ENCODE measurements around the gene KIF3C.
"Not testable (repeated sequence)": the region's sequence is repeated elsewhere in the genome, so short reads cannot be mapped to it uniquely, and the experiment has no call there.

Gene KIF3C

GRCh38 chr2:25912851-25913695 lies 69.2 kb downstream of the KIF3C start:
- no peak for TF ChIP-seq ZNF274 (IDR thresholded peaks at IDR 0.05; ENCODE audit: low read depth, low read length)
- no peak for TF ChIP-seq SUZ12 (IDR thresholded peaks at IDR 0.05; ENCODE audit: extremely low read depth, insufficient read depth, insufficient read length)
- TF ChIP-seq YY1 (IDR thresholded peaks at IDR 0.05; ENCODE audit: insufficient read depth, insufficient read length), result no peak
- peak; percentile 58 for DNase-seq (ENCODE audit: low read depth, low spot score)
- Histone ChIP-seq H3K4me3 (ENCODE audit: insufficient read length, low read depth) (no peak overlapping the region), H3K9ac (ENCODE audit: insufficient read length, low read depth) (no peak overlapping the region), H3K27me3 (ENCODE audit: insufficient read depth, insufficient read length) (no peaks in the 10 kb centered on the region), H3K9me3 (ENCODE audit: insufficient read depth, low read length) (no peaks in the 10 kb centered on the region; the same call in 1 of the 2 replicates), H3K4me1 (ENCODE audit: insufficient read depth, insufficient read length) (no peaks in the 10 kb centered on the region), H3K36me3 (ENCODE audit: insufficient read depth, insufficient read length, low read length) (no peaks in the 10 kb centered on the region)

- not testable (repeated sequence) for H3K27me3 ChIP-seq (ENCODE audit: insufficient read depth, insufficient read length); H3K9me3 ChIP-seq (ENCODE audit: insufficient read depth, low read length); DNase-seq (ENCODE audit: low read depth, low spot score); H3K36me3 ChIP-seq (ENCODE audit: insufficient read depth, insufficient read length, low read length); H3K9ac ChIP-seq (ENCODE audit: insufficient read length, low read depth); H3K4me1 ChIP-seq (ENCODE audit: insufficient read depth, insufficient read length); H3K4me3 ChIP-seq (ENCODE audit: insufficient read length, low read depth)
These were observed 72.7 kb downstream of the KIF3C start for GRCh38 chr2:25909574-25909973.

GRCh38 chr2:25905126-25905525 lies 77.2 kb downstream of the KIF3C start:
- no peak for DNase-seq (ENCODE audit: low read depth, low spot score)
- H3K9ac ChIP-seq (ENCODE audit: insufficient read length, low read depth), result no peak overlapping the region
- no peaks in the 10 kb centered on the region for H3K4me1 ChIP-seq (ENCODE audit: insufficient read depth, insufficient read length)
- TF ChIP-seq ZNF274 (IDR thresholded peaks at IDR 0.05; ENCODE audit: low read depth, low read length), result no peak
- TF ChIP-seq SUZ12 (IDR thresholded peaks at IDR 0.05; ENCODE audit: extremely low read depth, insufficient read depth, insufficient read length), result no peak
- TF ChIP-seq YY1 (IDR thresholded peaks at IDR 0.05; ENCODE audit: insufficient read depth, insufficient read length), result no peak
- H3K4me3 ChIP-seq (ENCODE audit: insufficient read length, low read depth), result no peak overlapping the region
- H3K36me3 ChIP-seq (ENCODE audit: insufficient read depth, insufficient read length, low read length), result no peaks in the 10 kb centered on the region
- H3K9me3 ChIP-seq (ENCODE audit: insufficient read depth, low read length), result no peaks in the 10 kb centered on the region
- no peaks in the 10 kb centered on the region for H3K27me3 ChIP-seq (ENCODE audit: insufficient read depth, insufficient read length)

- H3K27me3 ChIP-seq (ENCODE audit: insufficient read depth, insufficient read length), result no peaks in the 10 kb centered on the region
- no peak for TF ChIP-seq SUZ12 (IDR thresholded peaks at IDR 0.05; ENCODE audit: extremely low read depth, insufficient read depth, insufficient read length)
- TF ChIP-seq YY1 (IDR thresholded peaks at IDR 0.05; ENCODE audit: insufficient read depth, insufficient read length), result no peak
- TF ChIP-seq ZNF274 (IDR thresholded peaks at IDR 0.05; ENCODE audit: low read depth, low read length), result no peak
- H3K4me1 ChIP-seq (ENCODE audit: insufficient read depth, insufficient read length), result no peaks in the 10 kb centered on the region
- no peak for DNase-seq (ENCODE audit: low read depth, low spot score)
- no peaks in the 10 kb centered on the region for H3K36me3 ChIP-seq (ENCODE audit: insufficient read depth, insufficient read length, low read length)
- H3K9ac ChIP-seq (ENCODE audit: insufficient read length, low read depth), result no peak overlapping the region
- H3K4me3 ChIP-seq (ENCODE audit: insufficient read length, low read depth), result no peak overlapping the region
- H3K9me3 ChIP-seq (ENCODE audit: insufficient read depth, low read length), result no peaks in the 10 kb centered on the region
These were observed 79.0 kb downstream of the KIF3C start for GRCh38 chr2:25903216-25903776.

- H3K4me1 ChIP-seq (ENCODE audit: insufficient read depth, insufficient read length), result peaks cover 2% of the 10 kb centered on the region
- no peak for TF ChIP-seq YY1 (IDR thresholded peaks at IDR 0.05; ENCODE audit: insufficient read depth, insufficient read length)
- TF ChIP-seq ZNF274 (IDR thresholded peaks at IDR 0.05; ENCODE audit: low read depth, low read length), result no peak
- no peak for TF ChIP-seq SUZ12 (IDR thresholded peaks at IDR 0.05; ENCODE audit: extremely low read depth, insufficient read depth, insufficient read length)
- H3K27me3 ChIP-seq (ENCODE audit: insufficient read depth, insufficient read length), result no peaks in the 10 kb centered on the region
- DNase-seq (ENCODE audit: low read depth, low spot score), result no peak
- no peaks in the 10 kb centered on the region for H3K36me3 ChIP-seq (ENCODE audit: insufficient read depth, insufficient read length, low read length)
- no peak overlapping the region for H3K9ac ChIP-seq (ENCODE audit: insufficient read length, low read depth)
- H3K4me3 ChIP-seq (ENCODE audit: insufficient read length, low read depth), result no peak overlapping the region
- no peaks in the 10 kb centered on the region for H3K9me3 ChIP-seq (ENCODE audit: insufficient read depth, low read length)
These were observed 82.8 kb downstream of the KIF3C start for GRCh38 chr2:25899404-25899970.

GRCh38 chr2:25897506-25897905 lies 84.8 kb downstream of the KIF3C start:
- H3K4me1 ChIP-seq (ENCODE audit: insufficient read depth, insufficient read length), result peaks cover 2% of the 10 kb centered on the region
- H3K9me3 ChIP-seq (ENCODE audit: insufficient read depth, low read length), result no peaks in the 10 kb centered on the region
- no peak for DNase-seq (ENCODE audit: low read depth, low spot score)
- H3K36me3 ChIP-seq (ENCODE audit: insufficient read depth, insufficient read length, low read length), result no peaks in the 10 kb centered on the region
- no peak for TF ChIP-seq ZNF274 (IDR thresholded peaks at IDR 0.05; ENCODE audit: low read depth, low read length)
- no peak for TF ChIP-seq SUZ12 (IDR thresholded peaks at IDR 0.05; ENCODE audit: extremely low read depth, insufficient read depth, insufficient read length)
- no peak for TF ChIP-seq YY1 (IDR thresholded peaks at IDR 0.05; ENCODE audit: insufficient read depth, insufficient read length)
- no peaks in the 10 kb centered on the region for H3K27me3 ChIP-seq (ENCODE audit: insufficient read depth, insufficient read length)
- no peak overlapping the region for H3K4me3 ChIP-seq (ENCODE audit: insufficient read length, low read depth)
- H3K9ac ChIP-seq (ENCODE audit: insufficient read length, low read depth), result no peak overlapping the region

GRCh38 chr2:25896308-25896707 lies 86.0 kb downstream of the KIF3C start:
- not testable (repeated sequence) for H3K9me3 ChIP-seq (ENCODE audit: insufficient read depth, low read length); H3K27me3 ChIP-seq (ENCODE audit: insufficient read depth, insufficient read length); H3K36me3 ChIP-seq (ENCODE audit: insufficient read depth, insufficient read length, low read length); H3K4me1 ChIP-seq (ENCODE audit: insufficient read depth, insufficient read length); H3K4me3 ChIP-seq (ENCODE audit: insufficient read length, low read depth); H3K9ac ChIP-seq (ENCODE audit: insufficient read length, low read depth); DNase-seq (ENCODE audit: low read depth, low spot score)

All from NT2/D1 (cell line).